GM20000 (cell line): ENCODE results near the gene XPA.
"Not testable (repeated sequence)": the region's sequence is repeated elsewhere in the genome, so short reads cannot be mapped to it uniquely, and the experiment has no call there.

Experiments used
- DNase-seq: peaks from one replicate; pipeline ENCODE4 v3.0.0; 2012; ENCODE audit warnings: low spot score
- TF ChIP-seq, protein P1 (sequence below): IDR thresholded peaks from 2 replicates; pipeline ENCODE4 v1.5.1; 2012; ENCODE audit warnings: mild to moderate bottlenecking, control low read depth; ENCODE audit errors: extremely low read depth, missing control alignments

Gene XPA

DNA sequence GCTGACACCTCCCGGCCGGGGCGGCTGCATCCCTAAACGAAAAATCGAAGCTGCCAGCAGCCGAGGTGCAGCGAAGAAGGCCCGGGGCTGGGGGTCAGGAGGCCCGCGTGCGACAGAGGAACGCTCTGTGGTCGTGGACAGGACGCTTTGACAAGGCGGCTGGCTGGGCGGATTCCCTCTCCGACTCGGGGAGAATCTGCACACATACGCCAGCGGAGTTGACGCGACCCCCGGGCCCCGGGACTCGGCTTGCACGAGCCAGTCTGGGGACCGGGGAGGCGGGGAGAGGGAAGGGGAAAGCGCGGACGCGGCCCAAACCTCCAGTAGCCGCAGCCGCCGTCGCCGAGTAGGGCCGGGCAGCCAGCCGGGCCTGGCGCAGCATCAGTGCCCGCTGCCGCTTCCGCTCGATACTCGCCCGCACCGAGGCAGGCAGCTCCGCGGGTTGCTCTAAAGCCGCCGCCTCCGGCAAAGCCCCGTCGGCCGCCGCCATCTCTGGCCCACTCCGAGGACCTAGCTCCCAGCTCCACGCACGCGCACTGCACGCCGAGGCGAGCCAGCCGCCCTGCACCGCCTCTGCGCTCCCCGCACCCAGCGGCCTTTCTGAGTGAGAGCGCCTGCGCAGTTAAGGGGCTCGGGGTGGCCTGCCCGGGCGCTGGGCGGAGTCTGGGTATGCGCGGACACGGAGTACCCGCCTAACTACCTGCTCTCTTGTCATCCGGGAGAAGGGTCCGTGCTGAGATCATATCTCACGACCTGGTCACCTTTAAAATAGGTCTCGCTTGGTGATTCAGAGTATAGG is at the start of gene XPA:
Gene XPA, minus strand, starts transcription at position 538 of the 799 bp plus-strand sequence. Its CDS starts 48 bp downstream, at position 490.
- TF ChIP-seq, protein P1, sequence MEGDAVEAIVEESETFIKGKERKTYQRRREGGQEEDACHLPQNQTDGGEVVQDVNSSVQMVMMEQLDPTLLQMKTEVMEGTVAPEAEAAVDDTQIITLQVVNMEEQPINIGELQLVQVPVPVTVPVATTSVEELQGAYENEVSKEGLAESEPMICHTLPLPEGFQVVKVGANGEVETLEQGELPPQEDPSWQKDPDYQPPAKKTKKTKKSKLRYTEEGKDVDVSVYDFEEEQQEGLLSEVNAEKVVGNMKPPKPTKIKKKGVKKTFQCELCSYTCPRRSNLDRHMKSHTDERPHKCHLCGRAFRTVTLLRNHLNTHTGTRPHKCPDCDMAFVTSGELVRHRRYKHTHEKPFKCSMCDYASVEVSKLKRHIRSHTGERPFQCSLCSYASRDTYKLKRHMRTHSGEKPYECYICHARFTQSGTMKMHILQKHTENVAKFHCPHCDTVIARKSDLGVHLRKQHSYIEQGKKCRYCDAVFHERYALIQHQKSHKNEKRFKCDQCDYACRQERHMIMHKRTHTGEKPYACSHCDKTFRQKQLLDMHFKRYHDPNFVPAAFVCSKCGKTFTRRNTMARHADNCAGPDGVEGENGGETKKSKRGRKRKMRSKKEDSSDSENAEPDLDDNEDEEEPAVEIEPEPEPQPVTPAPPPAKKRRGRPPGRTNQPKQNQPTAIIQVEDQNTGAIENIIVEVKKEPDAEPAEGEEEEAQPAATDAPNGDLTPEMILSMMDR, result no peak
- peak; percentile 97 for DNase-seq

GRCh38 chr9:97744710-97745708 is 47.9 kb upstream of the XPA start:
- TF ChIP-seq, protein P1, result no peak
- no peak for DNase-seq

- DNase-seq, result not testable (repeated sequence)
Measured at GRCh38 chr9:97744025-97744424, 46.9 kb upstream of the XPA start.

DNA sequence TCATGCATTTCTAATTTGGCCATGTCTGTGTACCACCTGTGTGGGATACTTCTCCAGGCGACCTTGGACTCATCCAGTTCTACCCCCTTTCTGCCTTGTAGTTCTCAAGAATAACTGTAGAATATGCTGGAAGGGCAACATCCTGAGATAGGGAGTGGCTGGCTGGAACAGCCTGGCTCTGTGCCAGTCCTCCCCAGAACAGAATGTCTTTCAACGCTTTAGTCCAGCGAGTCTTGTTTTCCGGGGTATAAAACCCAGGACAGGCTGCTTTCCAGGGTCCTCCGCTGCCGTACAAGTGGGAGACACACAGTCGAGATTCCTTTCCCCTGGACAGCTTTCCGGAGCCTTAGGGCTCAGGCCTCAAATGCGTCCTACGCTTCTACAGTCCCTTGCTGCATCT is 45.4 kb upstream of the XPA start:
- TF ChIP-seq, protein P1, result no peak
- DNase-seq, result no peak

DNA sequence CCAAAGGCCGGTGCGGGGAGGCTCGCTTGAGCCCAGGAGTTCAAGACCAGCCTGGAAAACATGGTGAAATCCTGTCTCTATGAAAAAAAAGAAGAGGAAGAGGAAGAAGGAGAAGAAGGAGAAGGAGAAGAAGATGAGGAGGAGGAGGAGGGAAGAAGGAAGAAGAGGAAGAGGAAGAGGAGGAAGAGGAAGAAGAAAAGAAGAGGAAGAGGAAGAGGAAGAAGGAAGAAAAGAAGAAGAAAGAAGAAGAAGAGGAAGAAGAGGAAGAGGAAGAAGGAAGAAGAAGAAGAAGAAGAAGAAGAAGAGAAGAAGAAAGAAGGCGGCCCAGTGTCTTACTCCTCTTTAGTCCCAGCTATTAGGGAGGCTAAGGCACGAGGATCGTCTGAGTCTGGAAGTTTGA is 44.8 kb upstream of the XPA start:
- TF ChIP-seq, protein P1, result no peak
- DNase-seq, result no peak

- DNase-seq, result peak; percentile 29
Measured at GRCh38 chr9:97740848-97741821, 44.0 kb upstream of the XPA start.

DNA sequence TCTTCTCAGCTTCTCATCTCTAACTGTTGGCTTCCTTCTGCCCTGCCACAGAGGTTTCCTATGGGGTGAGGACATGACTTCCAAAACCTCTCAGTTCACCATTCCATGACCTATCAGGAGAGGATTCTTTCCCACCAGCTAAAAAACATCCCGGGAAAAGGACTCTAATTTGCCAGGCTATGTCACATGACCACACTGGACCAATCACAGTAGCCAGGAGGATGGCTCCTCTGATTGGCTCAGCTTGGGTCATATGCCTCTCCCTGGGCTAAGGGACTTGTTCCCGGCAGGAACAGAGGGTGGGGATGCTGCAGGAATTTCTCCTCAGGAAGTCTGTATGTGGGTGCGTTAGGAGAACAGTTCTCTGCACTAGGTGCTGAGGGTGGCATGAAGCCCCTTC is 40.3 kb upstream of the XPA start:
- DNase-seq, result no peak
- TF ChIP-seq, protein P1, result no peak

More at GRCh38 chr9:97740848-97741821, 44.0 kb upstream of the XPA start:
- TF ChIP-seq, protein P1, result no peak
